Epidermal melanocyte (primary cell): Measurements from ENCODE around the gene F7.

Experiments
- DNase-seq: peaks from one replicate; pipeline ENCODE4 v3.0.0; 2011; ENCODE audit warnings: low spot score; ENCODE audit not compliant: insufficient read length

F7 gene

GRCh38 chr13:113137691-113138298, 32.2 kb downstream of the F7 start:
- no peak for DNase-seq

- no peak for DNase-seq
Observed at GRCh38 chr13:113138792-113139551, 33.4 kb downstream of the F7 start.

GRCh38 chr13:113139577-113139976, 34.0 kb downstream of the F7 start:
- no peak for DNase-seq

GRCh38 chr13:113140677-113141600, 35.3 kb downstream of the F7 start:
- no peak for DNase-seq

GRCh38 chr13:113141601-113141970, 36.0 kb downstream of the F7 start:
- DNase-seq: no peak

- no peak for DNase-seq
Observed at GRCh38 chr13:113142876-113143275, 37.3 kb downstream of the F7 start.

GRCh38 chr13:113143466-113144254, 38.1 kb downstream of the F7 start:
- DNase-seq: no peak

GRCh38 chr13:113144255-113144629, 38.7 kb downstream of the F7 start:
- no peak for DNase-seq

GRCh38 chr13:113145496-113145895, 39.9 kb downstream of the F7 start:
- DNase-seq: no peak

- DNase-seq: no peak
Observed at GRCh38 chr13:113145911-113146598, 40.5 kb downstream of the F7 start.

- no peak for DNase-seq
Observed at GRCh38 chr13:113146750-113147149, 41.2 kb downstream of the F7 start.

GRCh38 chr13:113147206-113147605, 41.6 kb downstream of the F7 start:
- DNase-seq: no peak

- no peak for DNase-seq
Observed at GRCh38 chr13:113148407-113148806, 42.8 kb downstream of the F7 start.

- no peak for DNase-seq
Observed at GRCh38 chr13:113148940-113149503, 43.4 kb downstream of the F7 start.

GRCh38 chr13:113149711-113150549, 44.3 kb downstream of the F7 start:
- no peak for DNase-seq

- DNase-seq: no peak
Observed at GRCh38 chr13:113150550-113151365, 45.2 kb downstream of the F7 start.

- DNase-seq: no peak
Observed at GRCh38 chr13:113151745-113152690, 46.4 kb downstream of the F7 start.

GRCh38 chr13:113152691-113152983, 47.0 kb downstream of the F7 start:
- DNase-seq: no peak
